ENCODE results near the gene CD8B.

DNA sequence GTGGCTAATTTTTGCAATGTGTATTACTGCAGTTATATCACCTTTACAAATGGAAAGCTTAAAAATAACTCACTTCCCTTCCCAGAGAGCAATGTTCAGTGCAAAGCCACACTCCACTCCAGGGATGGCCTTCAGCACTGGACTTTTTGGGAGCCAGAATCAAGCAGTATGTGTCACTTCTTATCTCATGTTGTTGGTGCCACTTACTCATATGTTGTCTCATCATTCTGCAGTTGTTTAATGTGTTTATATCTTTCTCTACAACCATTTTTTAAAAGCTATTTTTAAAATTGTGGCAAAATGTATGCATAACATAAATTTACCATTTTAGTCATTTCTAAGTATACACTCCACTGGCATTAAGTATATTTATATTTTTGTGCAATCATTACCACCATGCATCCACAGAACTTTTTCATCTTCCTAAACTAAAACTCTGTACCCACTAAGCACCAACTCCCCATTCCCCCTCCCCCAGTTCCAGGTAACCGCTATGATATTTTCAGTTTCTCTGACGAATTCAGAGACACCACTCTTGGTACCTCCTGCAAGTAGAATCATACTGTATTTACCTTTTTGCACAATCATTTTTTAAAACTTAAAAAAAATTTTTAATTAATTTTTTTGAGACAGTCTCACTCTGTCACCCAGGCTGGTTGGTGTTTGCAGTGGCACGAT, 38.9 kb downstream of the CD8B start:
- TF ChIP-seq, protein P1, sequence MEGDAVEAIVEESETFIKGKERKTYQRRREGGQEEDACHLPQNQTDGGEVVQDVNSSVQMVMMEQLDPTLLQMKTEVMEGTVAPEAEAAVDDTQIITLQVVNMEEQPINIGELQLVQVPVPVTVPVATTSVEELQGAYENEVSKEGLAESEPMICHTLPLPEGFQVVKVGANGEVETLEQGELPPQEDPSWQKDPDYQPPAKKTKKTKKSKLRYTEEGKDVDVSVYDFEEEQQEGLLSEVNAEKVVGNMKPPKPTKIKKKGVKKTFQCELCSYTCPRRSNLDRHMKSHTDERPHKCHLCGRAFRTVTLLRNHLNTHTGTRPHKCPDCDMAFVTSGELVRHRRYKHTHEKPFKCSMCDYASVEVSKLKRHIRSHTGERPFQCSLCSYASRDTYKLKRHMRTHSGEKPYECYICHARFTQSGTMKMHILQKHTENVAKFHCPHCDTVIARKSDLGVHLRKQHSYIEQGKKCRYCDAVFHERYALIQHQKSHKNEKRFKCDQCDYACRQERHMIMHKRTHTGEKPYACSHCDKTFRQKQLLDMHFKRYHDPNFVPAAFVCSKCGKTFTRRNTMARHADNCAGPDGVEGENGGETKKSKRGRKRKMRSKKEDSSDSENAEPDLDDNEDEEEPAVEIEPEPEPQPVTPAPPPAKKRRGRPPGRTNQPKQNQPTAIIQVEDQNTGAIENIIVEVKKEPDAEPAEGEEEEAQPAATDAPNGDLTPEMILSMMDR (IDR thresholded peaks at IDR 0.05; ENCODE audit: extremely low read depth in 1 of 2, insufficient read depth in 1 of 2, low read depth in 1 of 2, low read length in 2 of 2): no peak
- TF ChIP-seq POLR2A (IDR thresholded peaks at IDR 0.05; ENCODE audit: low read depth, low read length) (no peak), EZH2 (IDR thresholded peaks at IDR 0.05; ENCODE audit: borderline replicate concordance, low read depth, low read length, severe bottlenecking) (no peak), FOS (IDR thresholded peaks at IDR 0.05; ENCODE audit: borderline replicate concordance, insufficient read depth, low read length) (no peak), MAX (IDR thresholded peaks at IDR 0.05; ENCODE audit: insufficient read depth, insufficient read length) (no peak)
